Suppressor macrophage (primary cell): ENCODE measurements around the gene GPR161.
A peak's percentile ranks its signal among the peaks of the same experiment; 100 is the strongest.
"Not testable (repeated sequence)": the region's sequence is repeated elsewhere in the genome, so short reads cannot be mapped to it uniquely, and the experiment has no call there.

Experiments
- DNase-seq, 4 experiments: peaks; one replicate each; pipeline ENCODE4 v3.0.0-alpha.2; 2020 to 2022
- total RNA-seq, 17 experiments: gene quantifications; one replicate each; lab custom pipeline; 2026; ENCODE audit warnings: mixed read lengths in 6 of 17, inconsistent platforms in 3 of 17; lab: John Stamatoyannopoulos, UW

The GPR161 gene
- 1.2 to 21.7 (median 2.8) reads per million in 17 experiments for total RNA-seq

- DNase-seq = peak; percentile 23 to 68 (median 42)
Observed at GRCh38 chr1:168136709-168137514, at the start of gene GPR161. GPR161 (minus strand) TSS chr1:168136930; CDS start chr1:168104850, 32,080 bp downstream.

GRCh38 chr1:168181063-168181720, 44.5 kb upstream of the GPR161 start:
- not testable (repeated sequence) for DNase-seq

- DNase-seq = no peak
Observed at GRCh38 chr1:168180148-168180524, 43.4 kb upstream of the GPR161 start.

- peak in 1 of 4 experiments; percentile 3 for DNase-seq
Observed at GRCh38 chr1:168179438-168180147, 42.9 kb upstream of the GPR161 start.

- peak; percentile 97 to 98 (median 98) for DNase-seq
Observed at GRCh38 chr1:168178638-168179437, 42.1 kb upstream of the GPR161 start, which contains the start of gene TIPRL. TIPRL (plus strand) TSS chr1:168178962; CDS start chr1:168179078, 116 bp downstream.

- no peak for DNase-seq
Observed at GRCh38 chr1:168178227-168178637, 41.5 kb upstream of the GPR161 start.

- DNase-seq = no peak
Observed at GRCh38 chr1:168172250-168172915, 35.7 kb upstream of the GPR161 start.

GRCh38 chr1:168170564-168171508, 34.1 kb upstream of the GPR161 start:
- DNase-seq = no peak

GRCh38 chr1:168167806-168168205, 31.1 kb upstream of the GPR161 start:
- DNase-seq = no peak

- DNase-seq = no peak
Observed at GRCh38 chr1:168164771-168165170, 28.0 kb upstream of the GPR161 start.

GRCh38 chr1:168163670-168164069, 26.9 kb upstream of the GPR161 start:
- DNase-seq = peak; percentile 33 to 57 (median 45)

GRCh38 chr1:168161459-168161858, 24.7 kb upstream of the GPR161 start:
- DNase-seq = no peak

- no peak for DNase-seq
Observed at GRCh38 chr1:168159979-168160378, 23.2 kb upstream of the GPR161 start.

GRCh38 chr1:168159251-168159650, 22.5 kb upstream of the GPR161 start:
- DNase-seq = no peak

GRCh38 chr1:168157638-168158037, 20.9 kb upstream of the GPR161 start:
- no peak for DNase-seq

- DNase-seq = no peak
Observed at GRCh38 chr1:168155910-168156309, 19.2 kb upstream of the GPR161 start.

- peak in 2 of 4 experiments; percentile 14 to 36 for DNase-seq
Observed at GRCh38 chr1:168154707-168155106, 18.0 kb upstream of the GPR161 start.

- no peak for DNase-seq
Observed at GRCh38 chr1:168151935-168152334, 15.2 kb upstream of the GPR161 start.

- no peak for DNase-seq
Observed at GRCh38 chr1:168150283-168150682, 13.6 kb upstream of the GPR161 start.

GRCh38 chr1:168148916-168149315, 12.2 kb upstream of the GPR161 start:
- peak; percentile 14 to 69 (median 41) for DNase-seq
